ENCODE results near the gene GDF10.

Gene GDF10

DNA sequence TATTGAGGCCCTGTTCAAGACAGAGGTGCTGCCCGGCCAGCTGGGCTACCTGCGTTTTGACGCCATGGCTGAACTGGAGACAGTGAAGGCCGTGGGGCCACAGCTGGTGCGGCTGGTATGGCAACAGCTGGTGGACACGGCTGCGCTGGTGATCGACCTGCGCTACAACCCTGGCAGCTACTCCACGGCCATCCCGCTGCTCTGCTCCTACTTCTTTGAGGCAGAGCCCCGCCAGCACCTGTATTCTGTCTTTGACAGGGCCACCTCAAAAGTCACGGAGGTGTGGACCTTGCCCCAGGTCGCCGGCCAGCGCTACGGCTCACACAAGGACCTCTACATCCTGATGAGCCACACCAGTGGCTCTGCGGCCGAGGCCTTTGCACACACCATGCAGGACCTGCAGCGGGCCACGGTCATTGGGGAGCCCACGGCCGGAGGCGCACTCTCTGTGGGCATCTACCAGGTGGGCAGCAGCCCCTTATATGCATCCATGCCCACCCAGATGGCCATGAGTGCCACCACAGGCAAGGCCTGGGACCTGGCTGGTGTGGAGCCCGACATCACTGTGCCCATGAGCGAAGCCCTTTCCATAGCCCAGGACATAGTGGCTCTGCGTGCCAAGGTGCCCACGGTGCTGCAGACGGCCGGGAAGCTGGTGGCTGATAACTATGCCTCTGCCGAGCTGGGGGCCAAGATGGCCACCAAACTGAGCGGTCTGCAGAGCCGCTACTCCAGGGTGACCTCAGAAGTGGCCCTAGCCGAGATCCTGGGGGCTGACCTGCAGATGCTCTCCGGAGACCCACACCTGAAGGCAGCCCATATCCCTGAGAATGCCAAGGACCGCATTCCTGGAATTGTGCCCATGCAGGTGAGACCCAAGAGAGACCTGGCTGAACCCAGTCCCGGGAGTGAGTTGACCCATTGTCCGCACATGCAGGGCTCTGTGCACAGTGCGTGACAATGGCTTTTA is 51.0 kb downstream of the GDF10 start:
- no peaks in the 10 kb centered on the region for H3K9me3 ChIP-seq (ENCODE audit: control insufficient read depth in 1 of 2, low read length in 2 of 2)
- no peak overlapping the region for H3K27ac ChIP-seq (ENCODE audit: low read depth, low read length)
- no peak overlapping the region for H3K9ac ChIP-seq (ENCODE audit: low read depth in 1 of 2, low read length in 2 of 2)
- peaks cover 0 to 5% of the 10 kb centered on the region in 2 donors for H3K4me1 ChIP-seq (ENCODE audit: control insufficient read depth in 1 of 2, insufficient read depth in 2 of 2, low read length in 2 of 2)
- no peaks in the 10 kb centered on the region for H3K27me3 ChIP-seq (ENCODE audit: control insufficient read depth in 1 of 2, insufficient read depth in 2 of 2, low read length in 2 of 2)
- no peak overlapping the region for H3K4me3 ChIP-seq (ENCODE audit: low read depth in 1 of 2, low read length in 2 of 2)
- H3K36me3 ChIP-seq (ENCODE audit: control insufficient read depth in 1 of 2, insufficient read depth in 2 of 2, low read length in 2 of 2): no peaks in the 10 kb centered on the region

DNA sequence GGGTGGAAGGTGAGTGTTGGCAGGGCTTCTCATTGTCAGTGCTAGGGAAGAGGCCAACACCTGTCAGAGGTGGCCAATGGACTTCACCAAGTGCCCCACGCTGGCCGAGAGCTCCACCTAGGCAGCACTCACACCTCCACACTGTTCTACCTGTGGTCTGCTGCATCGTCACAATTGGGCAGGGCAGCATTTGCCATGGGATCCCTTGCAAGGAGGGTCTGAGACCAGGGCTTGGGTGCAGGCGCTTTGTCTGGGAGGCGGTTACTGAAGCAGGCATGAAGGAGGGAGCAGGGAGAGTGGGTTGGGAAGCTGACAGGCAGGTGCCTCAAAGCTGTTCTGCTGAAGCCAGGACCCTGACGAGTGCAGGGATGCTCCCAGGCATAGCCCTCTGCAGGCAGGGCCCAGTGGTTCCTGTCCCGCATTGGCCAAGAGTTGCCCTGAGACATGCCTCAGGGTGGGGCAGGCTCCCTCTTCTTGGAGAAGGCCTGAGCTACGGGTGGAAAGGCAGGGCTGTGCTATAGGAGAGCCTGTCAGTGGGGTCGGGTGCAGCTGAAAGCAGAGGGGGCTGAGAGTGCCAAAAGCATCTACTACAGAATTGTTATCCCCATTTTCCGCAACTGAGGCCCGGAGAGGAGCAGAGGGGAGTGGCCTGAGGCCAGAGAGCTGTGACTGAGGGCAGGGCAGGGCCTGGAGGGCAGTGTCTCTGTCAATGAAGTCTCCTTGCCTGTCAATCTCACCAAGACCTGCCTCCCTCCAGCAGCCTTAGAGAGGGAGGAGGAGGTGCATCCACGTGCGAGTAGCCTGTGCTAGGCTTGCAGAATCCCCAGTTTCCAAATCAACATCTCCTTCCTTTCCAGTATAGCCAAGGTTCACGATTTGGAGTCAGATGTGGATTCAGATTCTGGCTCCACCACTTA is 52.2 kb downstream of the GDF10 start:
- Histone ChIP-seq H3K9me3 (ENCODE audit: control insufficient read depth in 1 of 2, low read length in 2 of 2) (no peaks in the 10 kb centered on the region), H3K4me3 (ENCODE audit: low read depth in 1 of 2, low read length in 2 of 2) (no peak overlapping the region), H3K36me3 (ENCODE audit: control insufficient read depth in 1 of 2, insufficient read depth in 2 of 2, low read length in 2 of 2) (no peaks in the 10 kb centered on the region), H3K27ac (ENCODE audit: low read depth, low read length) (no peak overlapping the region), H3K9ac (ENCODE audit: low read depth in 1 of 2, low read length in 2 of 2) (no peak overlapping the region), H3K27me3 (ENCODE audit: control insufficient read depth in 1 of 2, insufficient read depth in 2 of 2, low read length in 2 of 2) (no peaks in the 10 kb centered on the region), H3K4me1 (ENCODE audit: control insufficient read depth in 1 of 2, insufficient read depth in 2 of 2, low read length in 2 of 2) (no peaks in the 10 kb centered on the region)

DNA sequence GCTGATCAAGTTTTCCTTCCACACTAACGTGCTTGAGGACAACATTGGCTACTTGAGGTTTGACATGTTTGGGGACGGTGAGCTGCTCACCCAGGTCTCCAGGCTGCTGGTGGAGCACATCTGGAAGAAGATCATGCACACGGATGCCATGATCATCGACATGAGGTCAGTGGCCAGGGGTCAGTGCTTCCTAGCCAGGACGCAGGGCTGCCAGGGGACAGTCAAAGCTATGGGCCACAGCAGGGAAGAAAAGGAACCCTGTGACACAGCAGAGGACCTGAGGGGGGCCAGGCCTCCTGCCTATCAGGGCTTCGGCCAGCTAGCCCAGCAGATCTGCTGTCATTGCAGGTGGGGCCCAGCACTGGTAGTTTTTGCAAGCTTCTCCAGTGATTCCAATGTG is 53.4 kb downstream of the GDF10 start:
- Histone ChIP-seq H3K27me3 (ENCODE audit: control insufficient read depth in 1 of 2, insufficient read depth in 2 of 2, low read length in 2 of 2) (no peaks in the 10 kb centered on the region), H3K27ac (ENCODE audit: low read depth, low read length) (no peak overlapping the region), H3K4me1 (ENCODE audit: control insufficient read depth in 1 of 2, insufficient read depth in 2 of 2, low read length in 2 of 2) (no peaks in the 10 kb centered on the region), H3K9me3 (ENCODE audit: control insufficient read depth in 1 of 2, low read length in 2 of 2) (no peaks in the 10 kb centered on the region), H3K36me3 (ENCODE audit: control insufficient read depth in 1 of 2, insufficient read depth in 2 of 2, low read length in 2 of 2) (no peaks in the 10 kb centered on the region), H3K9ac (ENCODE audit: low read depth in 1 of 2, low read length in 2 of 2) (no peak overlapping the region), H3K4me3 (ENCODE audit: low read depth in 1 of 2, low read length in 2 of 2) (no peak overlapping the region)

DNA sequence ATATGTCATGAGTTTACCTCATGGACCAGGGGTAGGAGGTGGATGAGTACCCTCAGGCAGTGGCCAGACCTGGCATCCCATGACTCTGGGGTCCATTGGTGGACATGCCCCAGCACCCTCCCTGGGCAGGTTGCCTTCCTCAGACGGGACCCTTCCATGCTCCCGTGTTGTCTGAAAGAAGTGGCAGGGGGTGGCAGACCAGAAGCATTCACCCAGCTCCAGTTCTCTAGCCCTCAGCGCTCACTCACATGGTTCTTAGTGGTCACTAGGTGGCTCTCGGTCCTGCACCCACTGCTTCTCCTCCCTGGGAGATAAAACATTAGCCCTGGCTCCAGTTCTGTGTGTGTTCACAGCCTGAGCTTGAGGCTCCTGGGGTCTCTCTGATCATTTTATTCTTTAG is 54.2 kb downstream of the GDF10 start:
- Histone ChIP-seq H3K4me3 (ENCODE audit: low read depth in 1 of 2, low read length in 2 of 2) (no peak overlapping the region), H3K27me3 (ENCODE audit: control insufficient read depth in 1 of 2, insufficient read depth in 2 of 2, low read length in 2 of 2) (no peaks in the 10 kb centered on the region), H3K27ac (ENCODE audit: low read depth, low read length) (no peak overlapping the region), H3K4me1 (ENCODE audit: control insufficient read depth in 1 of 2, insufficient read depth in 2 of 2, low read length in 2 of 2) (no peaks in the 10 kb centered on the region), H3K9me3 (ENCODE audit: control insufficient read depth in 1 of 2, low read length in 2 of 2) (no peaks in the 10 kb centered on the region), H3K9ac (ENCODE audit: low read depth in 1 of 2, low read length in 2 of 2) (no peak overlapping the region), H3K36me3 (ENCODE audit: control insufficient read depth in 1 of 2, insufficient read depth in 2 of 2, low read length in 2 of 2) (no peaks in the 10 kb centered on the region)

GRCh38 chr10:47354900-47355299 is 54.9 kb downstream of the GDF10 start:
- no peak overlapping the region for H3K9ac ChIP-seq (ENCODE audit: low read depth in 1 of 2, low read length in 2 of 2)
- H3K27ac ChIP-seq (ENCODE audit: low read depth, low read length): no peak overlapping the region
- no peaks in the 10 kb centered on the region for H3K27me3 ChIP-seq (ENCODE audit: control insufficient read depth in 1 of 2, insufficient read depth in 2 of 2, low read length in 2 of 2)
- H3K9me3 ChIP-seq (ENCODE audit: control insufficient read depth in 1 of 2, low read length in 2 of 2): no peaks in the 10 kb centered on the region
- no peak overlapping the region for H3K4me3 ChIP-seq (ENCODE audit: low read depth in 1 of 2, low read length in 2 of 2)
- no peaks in the 10 kb centered on the region for H3K4me1 ChIP-seq (ENCODE audit: control insufficient read depth in 1 of 2, insufficient read depth in 2 of 2, low read length in 2 of 2)
- no peaks in the 10 kb centered on the region for H3K36me3 ChIP-seq (ENCODE audit: control insufficient read depth in 1 of 2, insufficient read depth in 2 of 2, low read length in 2 of 2)

GRCh38 chr10:47356708-47357107 is 56.7 kb downstream of the GDF10 start:
- H3K9me3 ChIP-seq (ENCODE audit: control insufficient read depth in 1 of 2, low read length in 2 of 2): no peaks in the 10 kb centered on the region
- H3K27ac ChIP-seq (ENCODE audit: low read depth, low read length): no peak overlapping the region
- no peaks in the 10 kb centered on the region for H3K4me1 ChIP-seq (ENCODE audit: control insufficient read depth in 1 of 2, insufficient read depth in 2 of 2, low read length in 2 of 2)
- H3K36me3 ChIP-seq (ENCODE audit: control insufficient read depth in 1 of 2, insufficient read depth in 2 of 2, low read length in 2 of 2): no peaks in the 10 kb centered on the region
- no peak overlapping the region for H3K9ac ChIP-seq (ENCODE audit: low read depth in 1 of 2, low read length in 2 of 2)
- no peaks in the 10 kb centered on the region for H3K27me3 ChIP-seq (ENCODE audit: control insufficient read depth in 1 of 2, insufficient read depth in 2 of 2, low read length in 2 of 2)
- H3K4me3 ChIP-seq (ENCODE audit: low read depth in 1 of 2, low read length in 2 of 2): no peak overlapping the region

DNA sequence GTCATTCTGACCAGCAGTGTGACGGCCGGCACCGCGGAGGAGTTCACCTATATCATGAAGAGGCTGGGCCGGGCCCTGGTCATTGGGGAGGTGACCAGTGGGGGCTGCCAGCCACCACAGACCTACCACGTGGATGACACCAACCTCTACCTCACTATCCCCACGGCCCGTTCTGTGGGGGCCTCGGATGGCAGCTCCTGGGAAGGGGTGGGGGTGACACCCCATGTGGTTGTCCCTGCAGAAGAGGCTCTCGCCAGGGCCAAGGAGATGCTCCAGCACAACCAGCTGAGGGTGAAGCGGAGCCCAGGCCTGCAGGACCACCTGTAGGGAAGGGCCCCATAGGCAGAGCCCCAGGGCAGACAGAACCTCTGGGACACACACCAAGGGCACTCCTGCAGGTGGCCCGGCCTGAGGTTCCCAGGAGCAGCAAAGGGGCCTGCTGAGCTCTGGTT is 57.2 kb downstream of the GDF10 start:
- Histone ChIP-seq H3K9me3 (ENCODE audit: control insufficient read depth in 1 of 2, low read length in 2 of 2) (no peaks in the 10 kb centered on the region), H3K27ac (ENCODE audit: low read depth, low read length) (no peak overlapping the region), H3K27me3 (ENCODE audit: control insufficient read depth in 1 of 2, insufficient read depth in 2 of 2, low read length in 2 of 2) (no peaks in the 10 kb centered on the region), H3K4me1 (ENCODE audit: control insufficient read depth in 1 of 2, insufficient read depth in 2 of 2, low read length in 2 of 2) (no peaks in the 10 kb centered on the region), H3K4me3 (ENCODE audit: low read depth in 1 of 2, low read length in 2 of 2) (no peak overlapping the region), H3K36me3 (ENCODE audit: control insufficient read depth in 1 of 2, insufficient read depth in 2 of 2, low read length in 2 of 2) (no peaks in the 10 kb centered on the region), H3K9ac (ENCODE audit: low read depth in 1 of 2, low read length in 2 of 2) (no peak overlapping the region)

GRCh38 chr10:47357911-47358310 is 57.9 kb downstream of the GDF10 start:
- Histone ChIP-seq H3K27ac (ENCODE audit: low read depth, low read length) (no peak overlapping the region), H3K4me1 (ENCODE audit: control insufficient read depth in 1 of 2, insufficient read depth in 2 of 2, low read length in 2 of 2) (no peaks in the 10 kb centered on the region), H3K9ac (ENCODE audit: low read depth in 1 of 2, low read length in 2 of 2) (no peak overlapping the region), H3K4me3 (ENCODE audit: low read depth in 1 of 2, low read length in 2 of 2) (no peak overlapping the region), H3K36me3 (ENCODE audit: control insufficient read depth in 1 of 2, insufficient read depth in 2 of 2, low read length in 2 of 2) (no peaks in the 10 kb centered on the region), H3K27me3 (ENCODE audit: control insufficient read depth in 1 of 2, insufficient read depth in 2 of 2, low read length in 2 of 2) (no peaks in the 10 kb centered on the region), H3K9me3 (ENCODE audit: control insufficient read depth in 1 of 2, low read length in 2 of 2) (no peaks in the 10 kb centered on the region)

GRCh38 chr10:47358457-47358856 is 58.5 kb downstream of the GDF10 start:
- no peaks in the 10 kb centered on the region for H3K9me3 ChIP-seq (ENCODE audit: control insufficient read depth in 1 of 2, low read length in 2 of 2)
- H3K4me3 ChIP-seq (ENCODE audit: low read depth in 1 of 2, low read length in 2 of 2): no peak overlapping the region
- H3K36me3 ChIP-seq (ENCODE audit: control insufficient read depth in 1 of 2, insufficient read depth in 2 of 2, low read length in 2 of 2): no peaks in the 10 kb centered on the region
- H3K27ac ChIP-seq (ENCODE audit: low read depth, low read length): no peak overlapping the region
- H3K9ac ChIP-seq (ENCODE audit: low read depth in 1 of 2, low read length in 2 of 2): no peak overlapping the region
- peaks cover 0 to 2% of the 10 kb centered on the region in 2 donors for H3K4me1 ChIP-seq (ENCODE audit: control insufficient read depth in 1 of 2, insufficient read depth in 2 of 2, low read length in 2 of 2)
- no peaks in the 10 kb centered on the region for H3K27me3 ChIP-seq (ENCODE audit: control insufficient read depth in 1 of 2, insufficient read depth in 2 of 2, low read length in 2 of 2)

DNA sequence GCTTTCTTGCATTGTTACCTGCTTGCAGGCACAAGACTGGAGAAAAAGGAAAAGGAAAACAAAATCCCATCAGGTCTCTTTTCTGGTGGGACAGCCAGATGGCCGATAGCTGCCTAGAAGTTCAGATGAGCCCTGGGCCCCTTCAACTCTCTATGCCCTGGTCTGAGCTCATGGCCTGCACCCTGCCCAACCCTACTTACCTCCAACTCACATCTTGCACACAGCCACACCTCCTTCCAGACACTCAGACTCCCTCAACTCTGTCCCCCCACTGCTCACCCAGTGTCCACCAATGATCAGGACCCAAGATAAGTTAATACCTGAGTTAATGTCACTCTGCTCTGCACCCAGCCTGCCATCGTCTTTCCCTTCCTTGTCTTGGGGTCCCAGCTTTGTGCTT is 59.1 kb downstream of the GDF10 start:
- Histone ChIP-seq H3K27me3 (ENCODE audit: control insufficient read depth in 1 of 2, insufficient read depth in 2 of 2, low read length in 2 of 2) (no peaks in the 10 kb centered on the region), H3K27ac (ENCODE audit: low read depth, low read length) (no peak overlapping the region), H3K4me3 (ENCODE audit: low read depth in 1 of 2, low read length in 2 of 2) (no peak overlapping the region), H3K36me3 (ENCODE audit: control insufficient read depth in 1 of 2, insufficient read depth in 2 of 2, low read length in 2 of 2) (no peaks in the 10 kb centered on the region), H3K9me3 (ENCODE audit: control insufficient read depth in 1 of 2, low read length in 2 of 2) (no peaks in the 10 kb centered on the region), H3K9ac (ENCODE audit: low read depth in 1 of 2, low read length in 2 of 2) (no peak overlapping the region), H3K4me1 (ENCODE audit: control insufficient read depth in 1 of 2, insufficient read depth in 2 of 2, low read length in 2 of 2) (peaks cover under 1 to 7% of the 10 kb centered on the region in 2 donors)
